ENCODE results near the gene PCDHGB6.

PCDHGB6 gene

DNA sequence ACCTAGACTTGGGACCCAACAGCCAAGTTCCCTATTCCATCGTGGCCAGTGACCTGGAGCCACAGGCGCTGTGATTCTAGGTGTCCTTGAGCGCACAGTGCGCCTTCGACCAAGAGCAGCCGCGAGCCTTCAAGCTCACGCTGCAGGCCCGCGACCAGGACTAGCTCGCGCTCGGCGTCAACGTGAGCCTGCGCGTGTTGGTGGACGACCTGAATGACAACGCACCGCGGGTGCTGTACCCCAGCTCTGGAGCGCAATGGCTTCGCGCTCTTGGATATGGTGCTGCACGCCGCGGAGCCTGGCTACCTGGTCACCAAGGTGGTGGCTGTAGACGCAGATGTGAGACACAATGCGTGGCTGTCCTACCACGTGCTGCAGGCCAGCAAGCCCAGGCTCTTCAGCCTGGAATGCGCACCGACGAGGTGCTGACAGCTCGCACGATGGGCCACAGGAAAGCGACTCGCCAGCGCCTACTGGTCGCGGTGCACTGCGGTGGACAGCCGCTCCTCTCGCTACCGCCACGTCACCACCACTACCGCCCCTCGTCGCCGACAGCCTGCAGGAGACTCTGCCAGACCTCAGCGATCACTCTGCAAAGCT lies 33.9 kb downstream of the PCDHGB6 start:
- Histone ChIP-seq H3K4me3 (ENCODE audit: low read depth, low read length) (no peak overlapping the region), H3K9me3 (ENCODE audit: severe bottlenecking) (no peaks in the 10 kb centered on the region), H3K27ac (no peak overlapping the region), H3K36me3 (no peaks in the 10 kb centered on the region), H3K27me3 (ENCODE audit: insufficient read depth, low read depth, severe bottlenecking) (no peaks in the 10 kb centered on the region)
- TF ChIP-seq, protein P1, sequence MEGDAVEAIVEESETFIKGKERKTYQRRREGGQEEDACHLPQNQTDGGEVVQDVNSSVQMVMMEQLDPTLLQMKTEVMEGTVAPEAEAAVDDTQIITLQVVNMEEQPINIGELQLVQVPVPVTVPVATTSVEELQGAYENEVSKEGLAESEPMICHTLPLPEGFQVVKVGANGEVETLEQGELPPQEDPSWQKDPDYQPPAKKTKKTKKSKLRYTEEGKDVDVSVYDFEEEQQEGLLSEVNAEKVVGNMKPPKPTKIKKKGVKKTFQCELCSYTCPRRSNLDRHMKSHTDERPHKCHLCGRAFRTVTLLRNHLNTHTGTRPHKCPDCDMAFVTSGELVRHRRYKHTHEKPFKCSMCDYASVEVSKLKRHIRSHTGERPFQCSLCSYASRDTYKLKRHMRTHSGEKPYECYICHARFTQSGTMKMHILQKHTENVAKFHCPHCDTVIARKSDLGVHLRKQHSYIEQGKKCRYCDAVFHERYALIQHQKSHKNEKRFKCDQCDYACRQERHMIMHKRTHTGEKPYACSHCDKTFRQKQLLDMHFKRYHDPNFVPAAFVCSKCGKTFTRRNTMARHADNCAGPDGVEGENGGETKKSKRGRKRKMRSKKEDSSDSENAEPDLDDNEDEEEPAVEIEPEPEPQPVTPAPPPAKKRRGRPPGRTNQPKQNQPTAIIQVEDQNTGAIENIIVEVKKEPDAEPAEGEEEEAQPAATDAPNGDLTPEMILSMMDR (IDR thresholded peaks at IDR 0.05; ENCODE audit: low read depth, low read length): no peak
- DNase-seq: no peak
